HFFc6 (cell line): Measurements from ENCODE around the gene FN1. TPM values are rescaled to one million over a fixed set of nuclear protein-coding genes. Genes with fewer than 3 reads are reported as not detected.

Source experiments
- DNase-seq: peaks from one replicate; pipeline ENCODE4 v3.0.0-alpha.2; 2018
- H3K27ac Mint-ChIP-seq: 2 replicates; pipeline ENCODE4 v1.8.0; 2020; ENCODE audit warnings: mild to moderate bottlenecking, mixed read lengths
- H3K27me3 Mint-ChIP-seq: 2 replicates; pipeline ENCODE4 v1.8.0; 2021; ENCODE audit warnings: mild to moderate bottlenecking, moderate library complexity, mixed read lengths; ENCODE audit not compliant: insufficient read depth
- H3K36me3 Mint-ChIP-seq: 2 replicates; pipeline ENCODE4 v1.8.0; 2021; ENCODE audit warnings: low read depth, mixed read lengths
- H3K4me1 Mint-ChIP-seq: 2 replicates; pipeline ENCODE4 v1.8.0; 2020; ENCODE audit warnings: low read depth, mixed read lengths
- H3K4me3 Mint-ChIP-seq: 2 replicates; pipeline ENCODE4 v1.8.0; 2020; ENCODE audit warnings: mild to moderate bottlenecking, moderate library complexity, mixed read lengths
- H3K9me3 Mint-ChIP-seq: 2 replicates; pipeline ENCODE4 v1.8.0; 2020; ENCODE audit warnings: mild to moderate bottlenecking, mixed read lengths
- CTCF ChIP-seq: fragments of 200-600 bp; sonication (generic); IDR thresholded peaks from 2 replicates; pipeline ENCODE4 v1.5.0; 2021; ENCODE audit warnings: antibody characterized with exemption, mild to moderate bottlenecking
- total RNA-seq, 6 experiments: library from RNA; stranded (reverse); fragmentation: NEBNext Ultra II Directional; extraction: Animal tissue kit (Norgen Biotek cat#: 25700); gene quantifications; 2 replicates in 1 of 6; 3 replicates in 5 of 6; pipeline ENCODE4 v1.2.3, GENCODE V29; 2021

The FN1 gene
- total RNA-seq, 6 experiments from 2014 or later, result 2,848 to 5,249 (median 2,869) TPM

GRCh38 chr2:215363461-215364156, 72.3 kb downstream of the FN1 start:
- peak overlapping the region; percentile 67 for H3K27ac Mint-ChIP-seq
- H3K9me3 Mint-ChIP-seq, result no peaks in the 10 kb centered on the region
- peak overlapping the region; percentile 11; the same call in 1 of the 2 replicates for H3K4me3 Mint-ChIP-seq
- peaks cover 38% of the 10 kb centered on the region for H3K27me3 Mint-ChIP-seq
- DNase-seq, result no peak
- peaks cover 71% of the 10 kb centered on the region for H3K36me3 Mint-ChIP-seq
- H3K4me1 Mint-ChIP-seq, result peaks cover 57% of the 10 kb centered on the region
- TF ChIP-seq CTCF, result no peak

GRCh38 chr2:215363039-215363438, 72.8 kb downstream of the FN1 start:
- Mint-ChIP-seq H3K27ac (peak overlapping the region; percentile 67), H3K27me3 (peaks cover 35% of the 10 kb centered on the region)

GRCh38 chr2:215362562-215362904, 73.3 kb downstream of the FN1 start:
- Mint-ChIP-seq H3K27ac (peak overlapping the region; percentile 47), H3K4me1 (peaks cover 57% of the 10 kb centered on the region), H3K27me3 (peaks cover 38% of the 10 kb centered on the region), H3K9me3 (no peaks in the 10 kb centered on the region), H3K36me3 (peaks cover 63% of the 10 kb centered on the region), H3K4me3 (peak overlapping the region; percentile 47; the same call in 1 of the 2 replicates)
- no peak for DNase-seq
- TF ChIP-seq CTCF, result no peak

More at GRCh38 chr2:215363039-215363438, 72.8 kb downstream of the FN1 start:
- Mint-ChIP-seq H3K36me3 (peaks cover 69% of the 10 kb centered on the region), H3K9me3 (no peaks in the 10 kb centered on the region), H3K4me3 (peak overlapping the region; percentile 11; the same call in 1 of the 2 replicates), H3K4me1 (peaks cover 57% of the 10 kb centered on the region)
- TF ChIP-seq CTCF, result no peak
- no peak for DNase-seq

- peaks cover 43% of the 10 kb centered on the region for H3K27me3 Mint-ChIP-seq
- H3K4me3 Mint-ChIP-seq, result peak overlapping the region; percentile 10; the same call in 1 of the 2 replicates
- peak overlapping the region; percentile 47 for H3K27ac Mint-ChIP-seq
- H3K4me1 Mint-ChIP-seq, result peaks cover 57% of the 10 kb centered on the region
- DNase-seq, result no peak
- peaks cover 58% of the 10 kb centered on the region for H3K36me3 Mint-ChIP-seq
- H3K9me3 Mint-ChIP-seq, result no peaks in the 10 kb centered on the region
- TF ChIP-seq CTCF, result no peak
These were observed 73.8 kb downstream of the FN1 start for GRCh38 chr2:215361876-215362561.

- peaks cover 53% of the 10 kb centered on the region for H3K36me3 Mint-ChIP-seq
- no peak overlapping the region for H3K4me3 Mint-ChIP-seq
- no peak for TF ChIP-seq CTCF
- peaks cover 46% of the 10 kb centered on the region for H3K27me3 Mint-ChIP-seq
- peaks cover 56% of the 10 kb centered on the region for H3K4me1 Mint-ChIP-seq
- peaks cover 3% of the 10 kb centered on the region; the same call in 1 of the 2 replicates for H3K9me3 Mint-ChIP-seq
- no peak for DNase-seq
- peak overlapping the region; percentile 58 for H3K27ac Mint-ChIP-seq
These were observed 74.5 kb downstream of the FN1 start for GRCh38 chr2:215361211-215361875.
